H9 (cell line): ENCODE measurements around the gene DIPK1C. TPM values are rescaled to one million over a fixed set of nuclear protein-coding genes. Genes with fewer than 3 reads are reported as not detected.

Source experiments
- DNase-seq: peaks from one replicate; pipeline ENCODE4 v3.0.0-alpha.2; 2017
- H2AFZ ChIP-seq: one replicate; pipeline ENCODE4 v1.6.1; 2013; ENCODE audit warnings: mild to moderate bottlenecking, low read length, control low read depth, moderate library complexity
- H2AK5ac ChIP-seq: 2 replicates; pipeline ENCODE4 v1.6.1; 2013; ENCODE audit warnings: low read length, control low read depth, mixed read lengths; ENCODE audit not compliant: insufficient read length
- H2BK120ac ChIP-seq: one replicate; pipeline ENCODE4 v1.6.1; 2013; ENCODE audit warnings: low read depth, mild to moderate bottlenecking, low read length, control low read depth, inconsistent platforms; ENCODE audit not compliant: poor library complexity, severe bottlenecking
- H2BK12ac ChIP-seq: 2 replicates; pipeline ENCODE4 v1.6.1; 2013; ENCODE audit warnings: low read length, control low read depth, mixed read lengths, low read depth; ENCODE audit not compliant: insufficient read length
- H2BK15ac ChIP-seq: 2 replicates; pipeline ENCODE4 v1.6.1; 2013; ENCODE audit warnings: low read depth, low read length, control low read depth
- H2BK20ac ChIP-seq: one replicate; pipeline ENCODE4 v1.6.1; 2013; ENCODE audit warnings: low read depth, mild to moderate bottlenecking, low read length, control low read depth, inconsistent platforms; ENCODE audit not compliant: poor library complexity, severe bottlenecking
- H2BK5ac ChIP-seq: 2 replicates; pipeline ENCODE4 v1.6.1; 2013; ENCODE audit warnings: low read length, control low read depth, mixed read lengths; ENCODE audit not compliant: insufficient read length
- H3K14ac ChIP-seq: 2 replicates; pipeline ENCODE4 v1.6.1; 2013; ENCODE audit warnings: low read length, control low read depth; ENCODE audit not compliant: insufficient read depth
- H3K18ac ChIP-seq: 2 replicates; pipeline ENCODE4 v1.6.1; 2013; ENCODE audit warnings: low read depth, mild to moderate bottlenecking, mixed read lengths, low read length, control low read depth; ENCODE audit not compliant: insufficient read length
- H3K23ac ChIP-seq: 2 replicates; pipeline ENCODE4 v1.6.1; 2013; ENCODE audit warnings: low read length, control low read depth, mixed read lengths, low read depth; ENCODE audit not compliant: insufficient read length
- H3K23me2 ChIP-seq: 2 replicates; pipeline ENCODE4 v1.6.1; 2013; ENCODE audit warnings: low read depth, mild to moderate bottlenecking, mixed read lengths, low read length, control low read depth; ENCODE audit not compliant: insufficient read length, poor library complexity, severe bottlenecking
- H3K27ac ChIP-seq: 2 replicates; pipeline ENCODE4 v1.5.1; 2013; ENCODE audit warnings: low read length, control low read depth, mixed read lengths, low read depth; ENCODE audit not compliant: insufficient read length
- H3K27me3 ChIP-seq: 2 replicates; pipeline ENCODE4 v1.6.1; 2013; ENCODE audit warnings: low read length, control low read depth, inconsistent platforms; ENCODE audit not compliant: insufficient read depth
- H3K4ac ChIP-seq: 2 replicates; pipeline ENCODE4 v1.6.1; 2013; ENCODE audit warnings: low read depth, mild to moderate bottlenecking, control low read depth, inconsistent platforms, low read length, moderate library complexity
- H3K4me1 ChIP-seq: 2 replicates; pipeline ENCODE4 v1.6.1; 2013; ENCODE audit warnings: low read length, control low read depth, inconsistent platforms; ENCODE audit not compliant: insufficient read depth
- H3K4me2 ChIP-seq: 2 replicates; pipeline ENCODE4 v1.6.1; 2013; ENCODE audit warnings: low read length, control low read depth, mixed read lengths; ENCODE audit not compliant: insufficient read length, insufficient read depth
- H3K56ac ChIP-seq: 2 replicates; pipeline ENCODE4 v1.6.1; 2013; ENCODE audit warnings: low read depth, mild to moderate bottlenecking, mixed read lengths, low read length, control low read depth; ENCODE audit not compliant: insufficient read length
- H3K79me1 ChIP-seq: 2 replicates; pipeline ENCODE4 v1.6.1; 2013; ENCODE audit warnings: low read depth, mild to moderate bottlenecking, moderate library complexity, low read length, control low read depth, inconsistent platforms; ENCODE audit not compliant: insufficient read depth, poor library complexity, severe bottlenecking
- H3K79me2 ChIP-seq: 2 replicates; pipeline ENCODE4 v1.6.1; 2013; ENCODE audit warnings: low read length, control low read depth, inconsistent platforms; ENCODE audit not compliant: insufficient read depth
- H3K9ac ChIP-seq: 2 replicates; pipeline ENCODE4 v1.6.1; 2013; ENCODE audit warnings: low read length, control low read depth, mixed read lengths; ENCODE audit not compliant: insufficient read length; ENCODE audit errors: extremely low read depth
- H3K9me3 ChIP-seq: one replicate; pipeline ENCODE4 v1.6.1; 2013; ENCODE audit warnings: low read depth, low read length, inconsistent platforms; ENCODE audit not compliant: control insufficient read depth
- H3T11ph ChIP-seq: one replicate; pipeline ENCODE4 v1.6.1; 2013; ENCODE audit warnings: mild to moderate bottlenecking, low read length, control low read depth, inconsistent platforms
- H4K20me1 ChIP-seq: one replicate; pipeline ENCODE4 v1.6.1; 2013; ENCODE audit not compliant: control insufficient read depth, insufficient read length, insufficient read depth
- H4K5ac ChIP-seq: 2 replicates; pipeline ENCODE4 v1.6.1; 2013; ENCODE audit warnings: low read depth, mild to moderate bottlenecking, mixed read lengths, low read length, control low read depth; ENCODE audit not compliant: insufficient read length
- H4K8ac ChIP-seq: replicated peaks from 2 replicates; pipeline ENCODE4 v1.6.1; 2013; ENCODE audit warnings: low read length, control low read depth, mixed read lengths, low read depth; ENCODE audit not compliant: insufficient read length
- H4K91ac ChIP-seq: 2 replicates; pipeline ENCODE4 v1.6.1; 2013; ENCODE audit warnings: low read depth, mild to moderate bottlenecking, moderate library complexity, mixed read lengths, low read length, control low read depth; ENCODE audit not compliant: insufficient read length
- H3K27ac Mint-ChIP-seq, 3 experiments: 2 replicates in 2 of 3; 3 replicates in 1 of 3; pipeline ENCODE4 v1.8.0; 2020 to 2021; ENCODE audit warnings: mixed read lengths in 3 of 3, mild to moderate bottlenecking in 1 of 3, moderate library complexity in 1 of 3
- H3K27me3 Mint-ChIP-seq: 2 replicates; pipeline ENCODE4 v1.8.0; 2021; ENCODE audit warnings: low read depth, mild to moderate bottlenecking, moderate library complexity, mixed read lengths
- H3K36me3 Mint-ChIP-seq, 3 experiments: 2 replicates in 2 of 3; 3 replicates in 1 of 3; pipeline ENCODE4 v1.8.0; 2020 to 2021; ENCODE audit warnings: low read depth in 3 of 3, mixed read lengths in 3 of 3; ENCODE audit not compliant: insufficient read depth in 1 of 3
- H3K4me1 Mint-ChIP-seq, 2 experiments: 2 replicates each; pipeline ENCODE4 v1.8.0; 2020; ENCODE audit warnings: mixed read lengths in 2 of 2
- H3K4me3 Mint-ChIP-seq, 2 experiments: 2 replicates in 1 of 2; 3 replicates in 1 of 2; pipeline ENCODE4 v1.8.0; 2020 to 2021; ENCODE audit warnings: mild to moderate bottlenecking in 2 of 2, mixed read lengths in 2 of 2, moderate library complexity in 1 of 2
- H3K9me3 Mint-ChIP-seq, 2 experiments: 2 replicates in 1 of 2; 3 replicates in 1 of 2; pipeline ENCODE4 v1.8.0; 2020; ENCODE audit warnings: mild to moderate bottlenecking in 2 of 2, mixed read lengths in 2 of 2, moderate library complexity in 1 of 2
- CTCF ChIP-seq: fragments of 200-600 bp; sonication (generic); conservative IDR thresholded peaks from 3 replicates; pipeline ENCODE4 v1.8.0; 2021; ENCODE audit warnings: antibody characterized with exemption, mild to moderate bottlenecking
- WGBS: extraction: QIAGEN DNeasy Blood & Tissue Kit; methylation state at CpG from one replicate; pipeline ENCODE4 v1.1.7; 2013; ENCODE audit warnings: missing lambda C conversion rate, low lambda C conversion rate, mixed read lengths; ENCODE audit not compliant: insufficient read length; ENCODE audit errors: extremely low coverage; 5-methylcytosine and 5-hydroxymethylcytosine counted together
- total RNA-seq: library from RNA; stranded (reverse); gene quantifications from 2 replicates; pipeline ENCODE4 v1.2.1, GENCODE V29; 2021

Gene DIPK1C
- total RNA-seq, 1 experiment from 2014 or later, result not detected

- no peaks in the 10 kb centered on the region for H3K79me1 ChIP-seq
- no peak overlapping the region for H2BK20ac ChIP-seq
- H4K91ac ChIP-seq, result no peak overlapping the region
- H3K4ac ChIP-seq, result no peak overlapping the region
- no peak overlapping the region for H3K23ac ChIP-seq
- no peaks in the 10 kb centered on the region for H4K20me1 ChIP-seq
- H3K4me2 ChIP-seq, result no peak overlapping the region
- Mint-ChIP-seq H3K9me3 (no peaks in the 10 kb centered on the region), H3K36me3 (no peaks in the 10 kb centered on the region; a peak in 1 of 7 replicates), H3K27ac (no peak overlapping the region), H3K27me3 (no peaks in the 10 kb centered on the region; the same call in 1 of the 2 replicates), H3K4me1 (no peaks in the 10 kb centered on the region), H3K4me3 (no peak overlapping the region)
- no peak overlapping the region for H3T11ph ChIP-seq
- no peak overlapping the region for H3K27ac ChIP-seq
- no peak overlapping the region for H2BK120ac ChIP-seq
- WGBS, result no CpG with 5 or more reads among the region's 3 CpGs
- H3K23me2 ChIP-seq, result no peaks in the 10 kb centered on the region
- H2BK5ac ChIP-seq, result no peak overlapping the region
- H2AK5ac ChIP-seq, result no peak overlapping the region
- no peaks in the 10 kb centered on the region for H3K79me2 ChIP-seq
- H3K9ac ChIP-seq, result no peak overlapping the region
- H3K14ac ChIP-seq, result no peak overlapping the region
- no peak for DNase-seq
- no peak overlapping the region for H3K18ac ChIP-seq
- no peak overlapping the region for H2AFZ ChIP-seq
- no peak overlapping the region for H2BK15ac ChIP-seq
- no peak overlapping the region for H2BK12ac ChIP-seq
- no peak overlapping the region for H4K8ac ChIP-seq
- no peaks in the 10 kb centered on the region for H3K27me3 ChIP-seq
- H3K9me3 ChIP-seq, result no peaks in the 10 kb centered on the region
- H3K4me1 ChIP-seq, result no peaks in the 10 kb centered on the region
- H4K5ac ChIP-seq, result no peak overlapping the region
- TF ChIP-seq CTCF, result no peak
- no peak overlapping the region for H3K56ac ChIP-seq
Measured at GRCh38 chr18:74444104-74444503, 13.0 kb downstream of the DIPK1C start.
